ENCODE results near the gene RAB30.

Gene RAB30

GRCh38 chr11:82986446-82986845 lies 85.3 kb downstream of the RAB30 start:
- no peak for DNase-seq
- Histone ChIP-seq H3K27me3 (replicated peaks; ENCODE audit: insufficient read depth, low read length) (no peaks in the 10 kb centered on the region), H3K4me2 (ENCODE audit: low read depth, low read length) (no peak overlapping the region), H3K9me2 (replicated peaks; ENCODE audit: insufficient read depth, low read length) (no peaks in the 10 kb centered on the region), H2AFZ (ENCODE audit: low read length) (no peak overlapping the region), H3K79me2 (ENCODE audit: low read length) (peaks cover 78% of the 10 kb centered on the region), H3K4me3 (ENCODE audit: low read length) (no peak overlapping the region), H3K27ac (ENCODE audit: low read length) (no peak overlapping the region), H3F3A (ENCODE audit: insufficient read depth, low read length) (0 out of 2 replicates have a peak, but pooled peaks cover 3% of the 10 kb centered on the region), H3K4me1 (ENCODE audit: low read length) (no peaks in the 10 kb centered on the region), H3K9me3 (replicated peaks; ENCODE audit: insufficient read depth, low read length) (no peaks in the 10 kb centered on the region), H3K9ac (ENCODE audit: low read length) (no peak overlapping the region), H3K36me3 (replicated peaks; ENCODE audit: insufficient read depth, low read length) (peaks cover 39% of the 10 kb centered on the region), H4K20me1 (ENCODE audit: insufficient read depth, low read length) (no peaks in the 10 kb centered on the region)
- TF ChIP-seq EZH2 (optimal IDR thresholded peaks at IDR 0.05; ENCODE audit: low read depth, low read length) (no peak), EZH2phosphoT487 (IDR thresholded peaks at IDR 0.05; ENCODE audit: low read length) (no peak)
- TF ChIP-seq, protein P1, sequence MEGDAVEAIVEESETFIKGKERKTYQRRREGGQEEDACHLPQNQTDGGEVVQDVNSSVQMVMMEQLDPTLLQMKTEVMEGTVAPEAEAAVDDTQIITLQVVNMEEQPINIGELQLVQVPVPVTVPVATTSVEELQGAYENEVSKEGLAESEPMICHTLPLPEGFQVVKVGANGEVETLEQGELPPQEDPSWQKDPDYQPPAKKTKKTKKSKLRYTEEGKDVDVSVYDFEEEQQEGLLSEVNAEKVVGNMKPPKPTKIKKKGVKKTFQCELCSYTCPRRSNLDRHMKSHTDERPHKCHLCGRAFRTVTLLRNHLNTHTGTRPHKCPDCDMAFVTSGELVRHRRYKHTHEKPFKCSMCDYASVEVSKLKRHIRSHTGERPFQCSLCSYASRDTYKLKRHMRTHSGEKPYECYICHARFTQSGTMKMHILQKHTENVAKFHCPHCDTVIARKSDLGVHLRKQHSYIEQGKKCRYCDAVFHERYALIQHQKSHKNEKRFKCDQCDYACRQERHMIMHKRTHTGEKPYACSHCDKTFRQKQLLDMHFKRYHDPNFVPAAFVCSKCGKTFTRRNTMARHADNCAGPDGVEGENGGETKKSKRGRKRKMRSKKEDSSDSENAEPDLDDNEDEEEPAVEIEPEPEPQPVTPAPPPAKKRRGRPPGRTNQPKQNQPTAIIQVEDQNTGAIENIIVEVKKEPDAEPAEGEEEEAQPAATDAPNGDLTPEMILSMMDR (IDR thresholded peaks at IDR 0.05; ENCODE audit: low read length) = no peak

DNA sequence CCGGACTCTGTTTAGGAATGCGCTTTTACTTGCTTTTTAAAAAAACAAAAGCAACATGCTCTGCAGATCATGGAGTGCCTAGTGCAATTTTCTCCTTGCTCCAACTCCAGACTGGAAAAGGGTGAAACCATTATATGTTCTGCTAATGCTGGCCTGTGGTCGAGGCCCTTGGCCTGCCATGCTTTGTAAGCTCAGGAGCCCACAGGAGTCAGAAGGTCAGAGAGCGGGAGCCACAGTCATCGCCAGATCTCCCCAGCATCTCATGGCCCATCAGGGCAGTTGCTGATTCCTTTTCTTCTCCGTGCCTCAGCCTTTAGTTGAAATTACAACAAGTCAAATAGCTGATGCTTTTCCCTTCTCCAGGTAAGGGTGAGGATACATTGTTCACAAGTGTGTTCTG lies 89.8 kb downstream of the RAB30 start:
- Histone ChIP-seq H3K4me3 (ENCODE audit: low read length) (no peak overlapping the region), H2AFZ (ENCODE audit: low read length) (no peak overlapping the region), H3K4me1 (ENCODE audit: low read length) (peaks cover 21% of the 10 kb centered on the region), H4K20me1 (ENCODE audit: insufficient read depth, low read length) (no peaks in the 10 kb centered on the region), H3K9me2 (replicated peaks; ENCODE audit: insufficient read depth, low read length) (no peaks in the 10 kb centered on the region), H3K4me2 (ENCODE audit: low read depth, low read length) (no peak overlapping the region), H3K9me3 (replicated peaks; ENCODE audit: insufficient read depth, low read length) (no peaks in the 10 kb centered on the region), H3K36me3 (replicated peaks; ENCODE audit: insufficient read depth, low read length) (peaks cover 32% of the 10 kb centered on the region), H3K79me2 (ENCODE audit: low read length) (peaks cover 41% of the 10 kb centered on the region), H3F3A (ENCODE audit: insufficient read depth, low read length) (peaks cover 9% of the 10 kb centered on the region; the same call in 1 of the 2 replicates), H3K27me3 (replicated peaks; ENCODE audit: insufficient read depth, low read length) (no peaks in the 10 kb centered on the region), H3K27ac (ENCODE audit: low read length) (no peak overlapping the region), H3K9ac (ENCODE audit: low read length) (no peak overlapping the region)
- TF ChIP-seq, protein P1 (IDR thresholded peaks at IDR 0.05; ENCODE audit: low read length) = no peak
- TF ChIP-seq EZH2 (optimal IDR thresholded peaks at IDR 0.05; ENCODE audit: low read depth, low read length) (no peak), EZH2phosphoT487 (IDR thresholded peaks at IDR 0.05; ENCODE audit: low read length) (no peak)
- DNase-seq = no peak

DNA sequence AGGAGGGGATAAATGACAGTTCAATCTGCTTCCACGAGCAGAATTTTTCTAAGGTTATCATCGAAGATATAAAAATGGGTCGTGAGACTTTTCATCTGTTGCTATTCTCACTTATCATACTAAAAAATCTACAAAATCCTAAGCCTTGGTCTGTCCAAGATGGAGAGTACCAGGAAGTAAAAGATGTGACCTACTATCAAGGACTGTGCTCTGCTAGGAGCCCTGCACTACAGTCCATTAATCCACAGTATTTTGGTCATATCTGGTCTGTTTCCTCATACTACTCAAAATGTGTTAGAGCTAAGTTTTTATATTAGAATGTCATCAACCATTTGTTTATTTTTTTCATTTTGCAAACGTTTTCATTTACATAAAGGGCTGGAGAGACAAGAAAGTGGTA lies 90.8 kb downstream of the RAB30 start:
- no peak overlapping the region for H3K4me3 ChIP-seq (ENCODE audit: low read length)
- peaks cover 21% of the 10 kb centered on the region for H3K4me1 ChIP-seq (ENCODE audit: low read length)
- H3K4me2 ChIP-seq (ENCODE audit: low read depth, low read length) = no peak overlapping the region
- H3K9me2 ChIP-seq (replicated peaks; ENCODE audit: insufficient read depth, low read length) = no peaks in the 10 kb centered on the region
- H2AFZ ChIP-seq (ENCODE audit: low read length) = no peak overlapping the region
- no peak for DNase-seq
- H3K9ac ChIP-seq (ENCODE audit: low read length) = no peak overlapping the region
- no peaks in the 10 kb centered on the region for H3K27me3 ChIP-seq (replicated peaks; ENCODE audit: insufficient read depth, low read length)
- TF ChIP-seq EZH2phosphoT487 (IDR thresholded peaks at IDR 0.05; ENCODE audit: low read length) = no peak
- peaks cover 32% of the 10 kb centered on the region for H3K79me2 ChIP-seq (ENCODE audit: low read length)
- H3K27ac ChIP-seq (ENCODE audit: low read length) = no peak overlapping the region
- H4K20me1 ChIP-seq (ENCODE audit: insufficient read depth, low read length) = no peaks in the 10 kb centered on the region
- H3F3A ChIP-seq (ENCODE audit: insufficient read depth, low read length) = peaks cover 9% of the 10 kb centered on the region; the same call in 1 of the 2 replicates
- H3K36me3 ChIP-seq (replicated peaks; ENCODE audit: insufficient read depth, low read length) = peaks cover 23% of the 10 kb centered on the region
- no peaks in the 10 kb centered on the region for H3K9me3 ChIP-seq (replicated peaks; ENCODE audit: insufficient read depth, low read length)

GRCh38 chr11:82980292-82980691 lies 91.4 kb downstream of the RAB30 start:
- Histone ChIP-seq H3K4me2 (ENCODE audit: low read depth, low read length) (no peak overlapping the region), H2AFZ (ENCODE audit: low read length) (no peak overlapping the region), H3K36me3 (replicated peaks; ENCODE audit: insufficient read depth, low read length) (peaks cover 21% of the 10 kb centered on the region), H3K79me2 (ENCODE audit: low read length) (peaks cover 25% of the 10 kb centered on the region), H3F3A (ENCODE audit: insufficient read depth, low read length) (peaks cover 9% of the 10 kb centered on the region; the same call in 1 of the 2 replicates), H3K9me3 (replicated peaks; ENCODE audit: insufficient read depth, low read length) (no peaks in the 10 kb centered on the region), H3K4me1 (ENCODE audit: low read length) (peaks cover 21% of the 10 kb centered on the region), H3K4me3 (ENCODE audit: low read length) (no peak overlapping the region), H3K9me2 (replicated peaks; ENCODE audit: insufficient read depth, low read length) (no peaks in the 10 kb centered on the region), H3K27ac (ENCODE audit: low read length) (no peak overlapping the region), H3K9ac (ENCODE audit: low read length) (no peak overlapping the region), H3K27me3 (replicated peaks; ENCODE audit: insufficient read depth, low read length) (no peaks in the 10 kb centered on the region), H4K20me1 (ENCODE audit: insufficient read depth, low read length) (no peaks in the 10 kb centered on the region)
- no peak for TF ChIP-seq EZH2phosphoT487 (IDR thresholded peaks at IDR 0.05; ENCODE audit: low read length)
- TF ChIP-seq, protein P1 (IDR thresholded peaks at IDR 0.05; ENCODE audit: low read length) = no peak
- no peak for TF ChIP-seq EZH2 (optimal IDR thresholded peaks at IDR 0.05; ENCODE audit: low read depth, low read length)
- DNase-seq = no peak

Data from MM.1S (cell line).